Left kidney (tissue), 2 donors: ENCODE data around the gene MYLK2. TPM values are rescaled to one million over a fixed set of nuclear protein-coding genes. Genes with fewer than 3 reads are reported as not detected.
A peak's percentile ranks its signal among the peaks of the same experiment; 100 is the strongest.

Experiments used
- DNase-seq: peaks from one replicate; pipeline ENCODE4 v3.0.0-alpha.2; 2013
- polyA plus RNA-seq: library from polyadenylated mRNA; unstranded; fragments of 120-200 nt; gene quantifications from one replicate; pipeline ENCODE4 v1.2.1, GENCODE V29; 2013; ENCODE audit not compliant: insufficient read length

MYLK2 gene
- polyA plus RNA-seq, 1 donor, result 0.76 TPM

DNA sequence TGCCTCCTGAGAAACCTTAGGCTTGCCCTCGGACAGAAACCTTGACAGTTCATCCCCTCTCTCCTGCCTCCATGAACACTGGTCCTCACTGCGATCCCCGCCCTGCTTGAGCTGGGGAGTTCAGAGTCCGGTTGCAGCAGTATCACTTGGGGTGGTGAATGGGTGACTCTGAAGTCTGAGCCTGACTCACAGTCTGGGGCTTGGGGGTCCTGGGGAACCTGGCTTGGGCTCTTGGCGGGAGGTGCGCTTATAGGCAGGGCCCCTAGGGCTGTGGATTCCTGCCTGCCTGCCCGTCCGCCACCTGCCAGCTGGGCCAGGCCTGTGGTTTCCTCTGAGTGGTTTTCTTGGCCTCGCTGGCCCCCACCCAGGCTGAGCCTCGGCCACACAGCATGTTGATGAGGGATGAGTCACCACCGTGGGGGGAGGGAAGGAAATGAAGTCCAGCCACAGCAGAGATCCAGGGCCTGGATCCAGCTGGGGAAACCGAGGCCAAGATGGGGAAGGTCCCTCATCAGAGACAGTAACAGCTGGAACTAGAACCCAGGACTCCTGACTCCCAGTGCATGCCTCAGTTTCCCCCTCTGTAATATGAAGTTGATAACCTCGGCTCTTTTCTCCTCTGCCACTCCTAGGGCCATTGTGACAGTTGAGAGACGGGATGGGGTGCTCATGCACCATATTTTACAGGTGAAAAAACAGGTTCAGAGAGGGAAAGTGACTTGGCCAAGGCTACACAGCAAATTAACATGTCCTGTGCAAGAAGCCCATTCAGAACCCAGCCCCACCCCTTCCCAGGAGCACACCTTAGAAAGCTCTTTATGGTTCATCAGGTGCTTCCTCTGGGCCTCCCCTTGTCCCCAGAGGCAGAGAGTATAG, 17.1 kb downstream of the MYLK2 start:
- no peak for DNase-seq

GRCh38 chr20:31836853-31837608, 17.9 kb downstream of the MYLK2 start:
- no peak for DNase-seq

GRCh38 chr20:31837896-31838397, 18.8 kb downstream of the MYLK2 start:
- no peak for DNase-seq

DNA sequence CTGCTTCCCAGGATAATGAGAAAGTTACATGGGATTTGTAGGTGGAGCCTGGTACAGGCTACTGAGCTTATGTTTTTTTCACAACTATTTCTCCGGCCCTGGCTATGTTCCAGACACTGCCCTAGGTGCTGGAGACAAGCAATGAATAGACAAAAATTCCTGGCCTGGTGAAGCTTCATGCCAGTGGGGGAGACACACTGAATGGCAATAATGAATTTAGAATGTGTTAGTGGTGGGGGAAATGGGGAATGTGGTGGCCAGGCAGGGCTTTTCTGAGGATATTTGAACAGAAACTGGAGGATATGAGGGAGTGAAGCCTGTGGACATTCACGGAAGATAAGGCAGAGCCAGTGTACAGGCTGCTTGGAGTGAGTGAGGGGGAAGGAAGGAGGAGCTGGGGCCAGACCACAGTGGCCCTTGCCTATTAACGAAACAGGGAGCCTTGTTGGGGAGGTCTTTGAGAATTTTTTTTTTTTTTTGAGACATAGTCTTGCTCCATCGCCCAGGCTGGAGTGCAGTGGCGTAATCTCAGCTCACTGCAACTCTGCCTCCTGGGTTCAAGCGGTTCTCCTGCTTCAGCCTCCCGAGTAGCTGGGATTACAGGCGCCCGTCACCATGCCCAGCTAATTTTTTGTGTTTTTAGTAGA, 19.6 kb downstream of the MYLK2 start:
- no peak for DNase-seq

GRCh38 chr20:31839782-31840487, 20.8 kb downstream of the MYLK2 start:
- no peak for DNase-seq

GRCh38 chr20:31840906-31841816, 22.0 kb downstream of the MYLK2 start:
- DNase-seq, result no peak

DNA sequence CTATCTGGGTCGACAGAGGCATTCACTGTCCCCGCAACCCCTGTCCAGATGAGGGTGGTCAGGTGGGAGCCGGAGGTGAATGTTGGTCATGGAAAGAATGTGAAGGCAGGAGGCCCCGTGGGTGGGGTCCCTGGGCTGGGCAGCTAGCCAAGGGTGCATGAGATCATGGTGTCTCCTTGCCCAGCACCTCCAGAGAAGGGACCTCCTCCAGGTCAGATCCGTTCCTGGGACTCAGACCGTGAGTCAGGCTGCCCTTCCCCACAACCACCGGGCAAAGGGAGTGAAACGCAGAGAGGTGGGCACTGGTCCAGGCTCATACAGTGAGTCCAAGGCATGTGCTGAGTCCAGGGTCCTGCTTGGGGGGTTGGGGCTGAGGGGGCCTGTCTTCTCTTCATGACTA, 22.8 kb downstream of the MYLK2 start:
- DNase-seq, result no peak

- no peak for DNase-seq
Measured at GRCh38 chr20:31842471-31843157, 23.5 kb downstream of the MYLK2 start.

DNA sequence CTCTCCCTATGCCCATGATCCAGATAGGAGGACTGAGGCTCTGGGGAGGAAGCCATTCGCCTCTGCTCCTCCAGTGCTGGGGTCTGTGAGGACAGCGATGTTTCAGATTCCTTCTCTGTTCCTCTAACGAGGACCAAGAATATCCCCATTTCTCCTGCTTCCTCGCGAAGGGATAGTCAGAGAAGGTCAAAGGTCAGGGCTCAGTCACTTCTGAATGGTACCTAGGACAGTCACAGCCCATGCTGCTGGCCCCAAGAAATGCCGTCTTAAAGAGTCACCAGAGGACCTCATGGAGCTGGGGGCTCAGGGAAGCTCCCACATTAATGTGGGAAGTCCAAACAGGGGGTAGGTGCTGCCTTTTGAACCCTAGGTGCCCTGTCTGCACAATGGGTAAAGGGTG, 24.1 kb downstream of the MYLK2 start:
- no peak for DNase-seq

DNA sequence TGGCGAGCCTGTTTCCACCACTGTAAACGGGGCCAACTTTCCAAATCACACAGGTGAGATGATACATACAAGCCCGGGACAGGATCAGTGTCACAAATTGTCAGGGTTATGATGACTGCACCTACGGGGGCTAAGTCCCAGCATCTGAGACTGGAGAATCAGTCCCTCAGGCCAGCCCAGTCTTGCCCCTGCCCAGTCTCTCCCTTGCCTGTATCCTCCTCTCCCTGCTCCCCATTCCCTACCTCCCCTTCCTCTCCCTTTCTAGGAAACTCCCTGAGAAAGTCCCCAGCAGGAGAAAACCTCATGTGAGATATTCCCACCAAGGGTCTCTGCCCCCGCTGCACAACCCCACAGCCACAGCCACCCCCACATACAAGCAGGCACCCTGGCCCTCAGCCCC, 24.7 kb downstream of the MYLK2 start:
- DNase-seq, result no peak

DNA sequence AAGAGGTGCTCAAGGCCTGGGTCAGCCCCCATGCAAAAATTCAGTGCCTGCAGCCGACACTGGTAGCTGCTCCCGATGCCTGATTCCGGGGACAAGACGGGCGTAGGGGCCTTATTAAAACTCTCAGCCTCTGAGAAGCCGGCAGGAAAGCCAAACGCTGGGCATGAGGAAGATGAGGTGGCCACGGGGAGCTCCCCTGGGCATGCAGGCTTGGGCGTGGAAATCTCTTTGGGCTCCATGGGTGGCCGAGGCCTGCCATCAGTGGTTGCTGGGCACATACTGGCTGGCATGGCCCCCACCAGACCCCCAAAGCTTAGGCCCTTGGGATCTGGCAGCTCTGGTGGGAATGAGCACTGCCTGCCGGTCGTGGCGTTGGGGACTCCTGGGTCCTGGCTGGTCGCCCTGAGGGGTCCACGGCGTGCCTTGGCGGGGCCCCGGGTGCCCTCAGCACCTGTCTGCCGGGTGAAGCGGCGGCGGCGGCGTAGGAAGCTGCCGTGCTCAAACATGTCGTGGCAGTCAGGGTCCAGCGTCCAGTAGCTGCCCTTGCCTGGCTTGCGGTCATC, 25.7 kb downstream of the MYLK2 start:
- DNase-seq, result no peak

DNA sequence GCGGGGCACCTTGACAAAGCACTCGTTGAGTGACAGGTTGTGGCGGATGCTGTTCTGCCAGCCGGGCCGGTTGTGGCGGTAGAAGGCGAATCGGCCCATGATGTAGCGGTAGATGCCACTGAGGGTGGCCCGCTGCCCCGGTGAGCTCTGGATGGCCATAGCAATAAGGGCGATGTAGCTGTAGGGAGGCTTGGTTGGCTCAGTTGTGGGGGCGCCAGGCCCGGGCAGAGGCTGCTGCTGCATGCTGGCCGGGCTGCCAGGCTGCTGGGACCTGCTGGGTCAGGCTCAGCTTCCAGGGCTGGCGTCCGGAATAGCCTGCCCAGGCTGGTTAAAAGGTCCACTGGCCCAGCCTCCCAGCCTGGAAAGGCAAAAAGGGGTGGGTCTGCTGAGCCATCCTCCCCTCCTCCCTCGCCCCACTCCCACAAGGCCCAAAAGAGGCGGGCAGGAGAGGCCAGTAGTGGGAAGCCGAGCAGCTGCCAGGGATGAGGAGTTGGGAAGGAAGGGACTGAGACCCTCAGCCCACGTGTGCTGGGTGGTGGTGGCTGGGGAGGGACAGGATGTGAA, 26.2 kb downstream of the MYLK2 start, which contains the start of gene FOXS1:
Gene FOXS1 (minus strand): TSS at position 305 of the 564 bp plus-strand sequence. CDS start 62 bp downstream, at position 243.
- DNase-seq, result peak; percentile 77

GRCh38 chr20:31846793-31847138, 27.6 kb downstream of the MYLK2 start:
- no peak for DNase-seq

DNA sequence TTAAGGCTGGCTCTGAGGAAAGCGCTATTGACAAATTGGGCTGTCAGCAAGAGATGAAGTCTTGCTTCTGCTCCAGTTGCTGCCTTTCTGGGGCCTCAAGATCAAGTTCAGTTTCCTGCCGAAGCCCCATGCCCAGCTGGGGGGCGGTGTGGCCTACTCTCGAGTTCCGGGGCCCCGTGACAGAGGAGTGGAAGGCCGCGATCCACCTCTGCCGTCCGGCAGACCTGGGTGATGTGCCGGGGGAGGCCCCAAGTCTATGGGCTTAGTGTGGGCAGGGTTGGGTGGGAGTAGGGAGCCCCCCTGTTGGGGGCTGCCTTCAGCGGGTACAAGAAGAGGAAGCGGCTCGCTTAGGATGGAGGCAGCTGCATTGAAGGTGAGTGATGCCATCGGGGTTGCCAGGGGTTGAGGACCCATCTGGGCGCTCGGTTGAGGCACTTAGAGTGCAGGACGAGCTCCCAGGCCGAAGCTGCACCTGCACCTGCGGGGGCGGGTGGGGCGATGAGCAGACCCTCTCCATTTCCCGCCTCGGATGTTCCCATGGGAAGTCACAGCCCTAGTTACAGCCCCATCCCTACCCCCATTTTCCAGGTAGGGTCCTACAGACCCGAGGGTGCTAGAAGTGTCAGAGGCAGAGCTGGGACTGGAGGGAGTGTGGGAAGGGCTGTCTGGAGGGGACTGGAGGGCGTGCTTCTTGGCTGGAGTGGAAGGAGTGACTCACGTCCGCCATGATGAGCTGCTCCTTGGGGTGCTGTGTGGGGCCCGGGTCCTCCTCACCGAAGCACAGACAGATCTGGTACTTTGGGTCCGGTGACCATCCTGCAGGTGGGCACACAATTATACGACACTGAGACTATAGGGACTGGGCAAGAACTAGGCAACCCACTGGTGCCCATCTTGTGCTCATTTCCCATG, 29.2 kb downstream of the MYLK2 start:
- DNase-seq, result no peak

- no peak for DNase-seq
Measured at GRCh38 chr20:31849306-31849930, 30.3 kb downstream of the MYLK2 start.

DNA sequence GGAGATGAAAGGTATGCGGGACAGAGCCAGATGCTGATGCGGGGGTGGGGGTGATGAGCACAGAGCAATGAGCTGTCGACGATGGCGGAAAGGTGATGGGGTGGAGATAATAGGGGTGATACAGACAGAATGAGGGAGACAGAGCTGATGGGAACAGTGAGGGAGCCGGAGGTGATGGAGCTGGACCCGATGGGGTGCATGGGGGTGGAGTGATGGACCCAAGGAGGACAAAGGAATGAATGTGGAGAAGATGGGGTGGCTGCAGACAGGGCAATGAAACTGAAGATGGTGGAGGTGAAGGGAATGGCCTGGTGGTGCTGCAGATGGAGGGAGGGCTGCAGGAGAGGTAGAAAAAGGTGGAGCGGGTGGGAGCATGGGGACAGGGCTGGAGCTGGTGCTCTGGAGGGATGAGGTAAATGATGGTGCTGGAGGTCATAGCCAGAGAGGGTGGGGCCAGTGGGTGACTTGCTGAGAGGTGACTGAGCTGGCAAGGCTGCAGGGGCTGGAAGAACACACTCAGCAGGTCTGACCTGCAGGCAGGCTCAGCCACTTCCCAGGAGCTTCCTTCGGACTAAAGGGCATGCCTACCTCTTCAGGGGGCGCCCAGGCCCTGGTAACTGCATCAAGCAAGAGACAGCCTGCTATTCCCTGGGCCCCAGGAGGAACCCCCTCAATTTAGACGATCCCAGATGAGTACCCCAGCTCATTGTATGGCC, 32.2 kb downstream of the MYLK2 start:
- DNase-seq, result no peak

DNA sequence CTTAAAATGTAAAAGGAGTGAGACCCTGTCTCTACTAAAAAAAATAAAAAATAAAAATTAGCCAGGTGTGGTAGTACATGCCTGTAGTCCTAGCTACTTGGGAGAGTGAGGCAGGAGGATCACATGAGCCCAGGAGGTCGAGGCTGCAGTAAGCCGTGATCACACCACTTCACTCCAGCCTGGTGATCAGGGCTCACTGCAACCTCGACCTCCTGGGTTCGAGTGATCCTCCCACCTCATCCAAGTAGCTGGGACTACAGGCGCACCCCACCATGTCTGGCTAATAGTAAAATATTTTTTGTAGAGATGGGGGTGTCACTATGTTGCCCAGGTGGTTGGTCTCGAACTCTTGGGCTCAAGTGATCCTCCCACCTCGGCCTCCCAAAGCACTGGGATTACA, 34.3 kb downstream of the MYLK2 start:
- no peak for DNase-seq
